ENCODE results near the gene ULBP1. TPM values are rescaled to one million over a fixed set of nuclear protein-coding genes. Genes with fewer than 3 reads are reported as not detected.
"Not testable (repeated sequence)": the region's sequence is repeated elsewhere in the genome, so short reads cannot be mapped to it uniquely, and the experiment has no call there.

The ULBP1 gene
- polyA plus RNA-seq, 1 donor (not counting 4 experiments of a cell fraction or from before 2014, with no cell fraction given): 2.2 TPM

DNA sequence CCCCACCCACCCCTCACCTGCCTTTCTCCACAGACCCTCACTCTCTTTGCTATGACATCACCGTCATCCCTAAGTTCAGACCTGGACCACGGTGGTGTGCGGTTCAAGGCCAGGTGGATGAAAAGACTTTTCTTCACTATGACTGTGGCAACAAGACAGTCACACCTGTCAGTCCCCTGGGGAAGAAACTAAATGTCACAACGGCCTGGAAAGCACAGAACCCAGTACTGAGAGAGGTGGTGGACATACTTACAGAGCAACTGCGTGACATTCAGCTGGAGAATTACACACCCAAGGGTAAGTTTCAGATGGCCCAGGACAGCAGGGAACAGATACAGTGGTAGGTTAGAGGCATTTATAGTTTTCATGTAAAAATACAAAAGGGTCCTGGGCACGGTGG lies 18.5 kb upstream of the ULBP1 start:
- H3K4me2 ChIP-seq (ENCODE audit: control insufficient read depth, extremely low read depth, insufficient read depth, low read depth, low read length); H4K20me1 ChIP-seq (ENCODE audit: control insufficient read depth, extremely low read depth, insufficient read depth, low read length); dilution Hi-C loops (cut with MboI; ENCODE audit: extremely low pct_ligation_motif_present, low sequenced_read_pairs); H3K9me3 ChIP-seq (ENCODE audit: control insufficient read depth, low read depth, low read length); FAIRE-seq; H3K27me3 ChIP-seq (ENCODE audit: control insufficient read depth, extremely low read depth, insufficient read depth, low read length); H3K9me1 ChIP-seq (ENCODE audit: control insufficient read depth, extremely low read depth, insufficient read depth, low read length); DNase-seq (ENCODE audit: low read depth, low spot score); H3K79me2 ChIP-seq (ENCODE audit: control insufficient read depth, insufficient read depth, low read length); H3K27ac ChIP-seq (ENCODE audit: control insufficient read depth, insufficient read depth, low read length); H2AFZ ChIP-seq (ENCODE audit: control insufficient read depth, low read length); H3K9ac ChIP-seq (ENCODE audit: control insufficient read depth, extremely low read depth, insufficient read depth, low read length); H3K4me3 ChIP-seq (ENCODE audit: control insufficient read depth in 2 of 3, extremely low read depth in 1 of 3, insufficient read depth in 2 of 3, low read depth in 1 of 3, low read length in 3 of 3); H3K4me1 ChIP-seq (ENCODE audit: control insufficient read depth, extremely low read depth, insufficient read depth, low read length); H3K36me3 ChIP-seq (ENCODE audit: control insufficient read depth in 2 of 2, extremely low read depth in 1 of 2, insufficient read depth in 2 of 2, low read length in 2 of 2): not testable (repeated sequence)

GRCh38 chr6:149946631-149947030 lies 17.1 kb upstream of the ULBP1 start:
- H3K4me3 ChIP-seq (ENCODE audit: control insufficient read depth in 2 of 3, extremely low read depth in 1 of 3, insufficient read depth in 2 of 3, low read depth in 1 of 3, low read length in 3 of 3); dilution Hi-C loops (cut with MboI; ENCODE audit: extremely low pct_ligation_motif_present, low sequenced_read_pairs); H3K4me2 ChIP-seq (ENCODE audit: control insufficient read depth, extremely low read depth, insufficient read depth, low read depth, low read length); H4K20me1 ChIP-seq (ENCODE audit: control insufficient read depth, extremely low read depth, insufficient read depth, low read length); H2AFZ ChIP-seq (ENCODE audit: control insufficient read depth, low read length); FAIRE-seq; H3K9ac ChIP-seq (ENCODE audit: control insufficient read depth, extremely low read depth, insufficient read depth, low read length); H3K36me3 ChIP-seq (ENCODE audit: control insufficient read depth in 2 of 2, extremely low read depth in 1 of 2, insufficient read depth in 2 of 2, low read length in 2 of 2); H3K9me1 ChIP-seq (ENCODE audit: control insufficient read depth, extremely low read depth, insufficient read depth, low read length); H3K4me1 ChIP-seq (ENCODE audit: control insufficient read depth, extremely low read depth, insufficient read depth, low read length); H3K79me2 ChIP-seq (ENCODE audit: control insufficient read depth, insufficient read depth, low read length); H3K9me3 ChIP-seq (ENCODE audit: control insufficient read depth, low read depth, low read length); H3K27ac ChIP-seq (ENCODE audit: control insufficient read depth, insufficient read depth, low read length); DNase-seq (ENCODE audit: low read depth, low spot score): not testable (repeated sequence)
- H3K27me3 ChIP-seq (ENCODE audit: control insufficient read depth, extremely low read depth, insufficient read depth, low read length): peaks cover 13% of the 10 kb centered on the region

DNA sequence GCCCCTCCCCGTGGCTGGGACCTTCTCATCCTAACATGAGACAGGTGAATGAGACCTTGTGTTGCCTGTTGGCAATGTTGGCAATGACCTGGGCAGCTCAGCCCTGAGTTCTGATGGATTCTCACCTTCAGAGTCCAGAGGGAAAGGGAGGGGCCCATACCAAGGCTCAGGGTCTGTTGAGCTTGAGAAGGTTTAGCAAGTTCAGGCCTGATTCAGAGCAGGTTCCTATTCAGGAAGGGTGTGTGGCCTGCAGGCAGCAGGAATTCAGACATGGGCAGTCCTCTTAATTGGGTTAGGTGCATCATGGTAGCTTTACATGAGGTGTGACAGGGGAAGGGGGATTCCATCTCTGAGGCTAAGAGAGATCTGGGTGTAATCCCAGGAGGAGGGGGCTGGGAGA lies 16.2 kb upstream of the ULBP1 start:
- H2AFZ ChIP-seq (ENCODE audit: control insufficient read depth, low read length); dilution Hi-C loops (cut with MboI; ENCODE audit: extremely low pct_ligation_motif_present, low sequenced_read_pairs); H3K4me3 ChIP-seq (ENCODE audit: control insufficient read depth in 2 of 3, extremely low read depth in 1 of 3, insufficient read depth in 2 of 3, low read depth in 1 of 3, low read length in 3 of 3); H3K4me1 ChIP-seq (ENCODE audit: control insufficient read depth, extremely low read depth, insufficient read depth, low read length); H4K20me1 ChIP-seq (ENCODE audit: control insufficient read depth, extremely low read depth, insufficient read depth, low read length); H3K9ac ChIP-seq (ENCODE audit: control insufficient read depth, extremely low read depth, insufficient read depth, low read length); H3K36me3 ChIP-seq (ENCODE audit: control insufficient read depth in 2 of 2, extremely low read depth in 1 of 2, insufficient read depth in 2 of 2, low read length in 2 of 2); H3K9me3 ChIP-seq (ENCODE audit: control insufficient read depth, low read depth, low read length); H3K4me2 ChIP-seq (ENCODE audit: control insufficient read depth, extremely low read depth, insufficient read depth, low read depth, low read length); DNase-seq (ENCODE audit: low read depth, low spot score); H3K27ac ChIP-seq (ENCODE audit: control insufficient read depth, insufficient read depth, low read length); H3K9me1 ChIP-seq (ENCODE audit: control insufficient read depth, extremely low read depth, insufficient read depth, low read length); H3K79me2 ChIP-seq (ENCODE audit: control insufficient read depth, insufficient read depth, low read length): not testable (repeated sequence)
- FAIRE-seq: peak; percentile 92
- peaks cover 20% of the 10 kb centered on the region for H3K27me3 ChIP-seq (ENCODE audit: control insufficient read depth, extremely low read depth, insufficient read depth, low read length)
